K562 (cell line): ENCODE results near the gene DUSP16. TPM values are rescaled to one million over a fixed set of nuclear protein-coding genes. Genes with fewer than 3 reads are reported as not detected.
A peak's percentile ranks its signal among the peaks of the same experiment; 100 is the strongest.

Experiments
- ATAC-seq: fragments of 200-7000 bp; cut with Tn5 transposase; 3 replicates; pipeline ENCODE4 v1.9.1; 2020; ENCODE audit warnings: moderate library complexity
- BruUV-seq: library from RNA; stranded (reverse); fragments of 400-500 nt; replicated peaks from 2 replicates; lab custom pipeline; 2021; lab: Mats Ljungman, UMichigan
- CTCF ChIA-PET: fragments of 300-600 bp; formaldehyde crosslinking; extraction: SDS; loops from one replicate; lab custom pipeline; 2021; ENCODE audit warnings: low intra/inter-chr PET ratio; lab: Yijun Ruan, JAX
- POLR2A ChIA-PET: fragments of 300-600, 350-650 bp; sonication (Branson Sonifier 250); formaldehyde crosslinking; extraction: SDS; loops from one replicate; lab custom pipeline; 2021; ENCODE audit warnings: antibody characterized with exemption, inconsistent platforms; lab: Yijun Ruan, JAX
- DNase-seq, 4 experiments: peaks; one replicate each; pipeline versions ENCODE4 v3.0.0 to v3.0.0-alpha.2; 2011 to 2018; ENCODE audit warnings: low spot score in 3 of 4, mixed read lengths in 3 of 4; ENCODE audit errors: extremely low read depth in 1 of 4
- FAIRE-seq: peaks from 2 replicates; lab custom pipeline; 2011; peaks lifted over from hg19 to GRCh38; lab: Jason Lieb, UNC
- H2AFZ ChIP-seq: 2 replicates; pipeline ENCODE4 v1.6.0; 2011; ENCODE audit warnings: low read depth, low read length, control low read depth, inconsistent platforms
- H3K27ac ChIP-seq: fragments of 200-600 bp; 3 replicates; pipeline ENCODE4 v1.8.0; 2011; ENCODE audit warnings: low read depth, mild to moderate bottlenecking, control low read depth, inconsistent platforms, low read length, moderate library complexity, mixed read lengths; ENCODE audit errors: extremely low read depth
- H3K27me3 ChIP-seq, 2 experiments: fragments of 300-600 bp in 1 of 2; 2 replicates in 1 of 2; 3 replicates in 1 of 2; pipeline versions ENCODE4 v1.6.0 to v1.8.0; 2011; ENCODE audit warnings: inconsistent platforms in 2 of 2, low read length in 2 of 2, mild to moderate bottlenecking in 1 of 2, mixed read lengths in 1 of 2, moderate library complexity in 1 of 2; ENCODE audit not compliant: control insufficient read depth in 2 of 2, insufficient read depth in 2 of 2
- H3K36me3 ChIP-seq: fragments of 300-600 bp; 3 replicates; pipeline ENCODE4 v1.8.0; 2011; ENCODE audit warnings: mild to moderate bottlenecking, low read length, inconsistent platforms; ENCODE audit not compliant: control insufficient read depth, insufficient read depth
- H3K4me1 ChIP-seq, 2 experiments: fragments of 200-600 bp in 1 of 2; replicated peaks in 1 of 2; 2 replicates in 1 of 2; 3 replicates in 1 of 2; pipeline versions ENCODE4 v1.5.1 to v1.8.0; 2011; ENCODE audit warnings: inconsistent platforms in 2 of 2, low read length in 2 of 2, mild to moderate bottlenecking in 1 of 2, mixed read lengths in 1 of 2, moderate library complexity in 1 of 2; ENCODE audit not compliant: control insufficient read depth in 2 of 2, insufficient read depth in 2 of 2
- H3K4me2 ChIP-seq: 2 replicates; pipeline ENCODE4 v1.6.1; 2011; ENCODE audit warnings: low read length, control low read depth, inconsistent platforms, mixed read lengths; ENCODE audit not compliant: insufficient read depth
- H3K4me3 ChIP-seq: fragments of 200-600 bp; sonication (generic), shearing (Covaris generic); 2 replicates; pipeline ENCODE4 v1.5.1; 2016; ENCODE audit warnings: control low read depth, inconsistent platforms
- H3K79me2 ChIP-seq: fragments of 200-600 bp; 3 replicates; pipeline ENCODE4 v1.8.0; 2011; ENCODE audit warnings: low read length, inconsistent platforms; ENCODE audit not compliant: control insufficient read depth, insufficient read depth
- H3K9ac ChIP-seq, 2 experiments: 2 replicates each; pipeline versions ENCODE4 v1.6.0 to v1.6.1; 2011; ENCODE audit warnings: low read depth in 2 of 2, low read length in 2 of 2, control low read depth in 1 of 2, inconsistent platforms in 1 of 2, mild to moderate bottlenecking in 1 of 2, mixed read lengths in 1 of 2; ENCODE audit not compliant: insufficient read depth in 1 of 2
- H3K9me1 ChIP-seq: one replicate; pipeline ENCODE4 v1.6.0; 2011; ENCODE audit warnings: inconsistent platforms, mild to moderate bottlenecking, low read length, moderate library complexity; ENCODE audit not compliant: control insufficient read depth, insufficient read depth
- H3K9me3 ChIP-seq: replicated peaks from 2 replicates; pipeline ENCODE4 v1.5.1; 2011; ENCODE audit warnings: low read depth, low read length, inconsistent platforms; ENCODE audit not compliant: control insufficient read depth, insufficient read depth
- H4K20me1 ChIP-seq: replicated peaks from 2 replicates; pipeline ENCODE4 v1.6.1; 2011; ENCODE audit warnings: low read length, inconsistent platforms, mixed read lengths; ENCODE audit not compliant: control insufficient read depth, insufficient read depth
- ARID2 ChIP-seq: fragments of 450-650 bp; IDR thresholded peaks from 2 replicates; pipeline ENCODE4 v1.6.1; 2017; ENCODE audit warnings: antibody characterized with exemption, mild to moderate bottlenecking
- JUN ChIP-seq, 2 experiments: sonication (generic) in 1 of 2; formaldehyde crosslinking in 1 of 2; IDR thresholded peaks; 2 replicates each; pipeline versions ENCODE4 v1.6.1 to v1.8.0; 2012 to 2022; ENCODE audit warnings: borderline replicate concordance in 2 of 2, mild to moderate bottlenecking in 2 of 2, improper control_type of control experiment in 1 of 2, low read depth in 1 of 2, low read length in 1 of 2, missing genetic modification reagents in 1 of 2
- KDM4B ChIP-seq, 2 experiments: fragments of 450-650 bp in 1 of 2; sonication (generic) in 1 of 2; IDR thresholded peaks; 2 replicates each; pipeline ENCODE4 v1.6.1; 2016 to 2017; ENCODE audit warnings: borderline replicate concordance in 2 of 2, antibody characterized with exemption in 1 of 2, low read depth in 1 of 2, mild to moderate bottlenecking in 1 of 2
- MEIS2 ChIP-seq: fragments of 450-650 bp; IDR thresholded peaks from 2 replicates; pipeline ENCODE4 v1.6.1; 2014; ENCODE audit warnings: mild to moderate bottlenecking; ENCODE audit not compliant: partially characterized antibody
- SAFB2 ChIP-seq: fragments of 200-400 bp; formaldehyde crosslinking; IDR thresholded peaks from 2 replicates; pipeline ENCODE4 v1.6.1; 2018; ENCODE audit warnings: borderline replicate concordance, low read length, low read depth, moderate library complexity; ENCODE audit not compliant: severe bottlenecking
- SMAD2 ChIP-seq: fragments of 150-350 bp; IDR thresholded peaks from 2 replicates; pipeline ENCODE4 v1.6.1; 2014; ENCODE audit warnings: low read depth, mild to moderate bottlenecking, low read length
- ZNF445 ChIP-seq: fragments of 250-450 bp; sonication (Bioruptor Pico); IDR thresholded peaks from 2 replicates; pipeline ENCODE4 v1.4.0; 2020; ENCODE audit warnings: low read depth, mild to moderate bottlenecking, moderate library complexity
- WGBS: fragments of 100-300 bp; shearing (Covaris generic); methylation state at CpG from one replicate; pipeline ENCODE4 v1.1.6; 2016; ENCODE audit warnings: low coverage, mixed read lengths; ENCODE audit not compliant: insufficient coverage; ENCODE audit errors: missing lambda C conversion rate; 5-methylcytosine and 5-hydroxymethylcytosine counted together
- in situ Hi-C: fragments of 300-500 bp; cut with MboI; formaldehyde crosslinking; loops from 4 replicates; pipeline ENCODE4 v1.15.0; 2018; ENCODE audit warnings: inconsistent platforms, mixed read lengths
- intact Hi-C: fragments of 100-400 bp; cut with micrococcal nuclease; formaldehyde crosslinking; loops from 2 replicates; pipeline ENCODE4 v1.14.2; 2022
- polyA plus RNA-seq, 8 experiments: library from polyadenylated mRNA; depleted of rRNA in 4 of 8; stranded (reverse) in 5 of 8; unstranded in 3 of 8; fragments of >200 nt; fragmentation: Nextera tagmentation in 2 of 8; fragmentation: Illumina TruSeq in 1 of 8; extraction: Ambion mirVana in 2 of 8; extraction: Trizol in 1 of 8; gene quantifications; 2 replicates each; pipeline versions ENCODE4 v1.2.1 to v1.2.3, GENCODE V29; 2011 to 2014; ENCODE audit warnings: inconsistent platforms in 1 of 8, missing spikeins in 1 of 8
- total RNA-seq, 7 experiments: library from RNA; depleted of rRNA in 6 of 7; stranded (reverse); fragments of >200 nt in 6 of 7; fragmentation: Illumina TruSeq in 2 of 7; extraction: Trizol in 2 of 7; gene quantifications; 2 replicates each; pipeline versions ENCODE4 v1.2.1 to v1.2.3, GENCODE V29; 2011 to 2021; ENCODE audit warnings: low replicate concordance in 1 of 7
- TF ChIP-seq, protein P1 (sequence below): fragments of 450-650 bp; formaldehyde crosslinking; IDR thresholded peaks from 2 replicates; pipeline ENCODE4 v1.4.0; 2020; ENCODE audit warnings: mild to moderate bottlenecking, mixed read lengths
- TF ChIP-seq, protein P2 (sequence below), 2 experiments: IDR thresholded peaks in 1 of 2; conservative IDR thresholded peaks in 1 of 2; 2 replicates each; pipeline ENCODE4 v1.6.1; 2016; ENCODE audit warnings: low read depth in 2 of 2, mild to moderate bottlenecking in 1 of 2, missing compliant biosample characterization in 1 of 2, missing genetic modification characterization in 1 of 2, moderate library complexity in 1 of 2
- TF ChIP-seq, protein P3 (sequence below): IDR thresholded peaks from 2 replicates; pipeline ENCODE4 v1.6.1; 2016; ENCODE audit warnings: missing genetic modification characterization, missing compliant biosample characterization

Gene DUSP16
- total and polyA plus RNA-seq, 9 of the 15 experiments (the other 6 are each of a cell fraction or from before 2014, with no cell fraction given): 0.70 to 12.3 (median 5.7) TPM

DNA sequence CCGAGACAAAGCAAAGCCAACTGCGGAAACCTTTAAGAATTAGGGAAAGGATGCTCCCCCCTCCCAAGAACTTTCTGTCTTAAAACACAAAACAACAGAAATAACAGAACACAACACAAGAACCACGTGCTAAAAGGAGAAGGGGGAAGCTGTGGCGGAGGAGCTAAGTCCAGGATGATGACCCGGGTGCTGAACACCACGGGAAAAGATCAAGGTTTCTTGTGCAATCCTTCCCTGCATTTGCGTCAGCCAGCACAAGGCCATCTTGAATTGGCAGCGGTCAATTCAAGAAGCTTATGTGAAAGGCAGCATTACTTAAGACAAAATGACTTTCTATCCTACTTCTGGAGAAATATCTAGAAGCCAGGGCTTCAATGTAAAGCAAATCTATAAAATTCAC, 38.0 kb upstream of the DUSP16 start (continued):
- no peak for TF ChIP-seq SMAD2

DNA sequence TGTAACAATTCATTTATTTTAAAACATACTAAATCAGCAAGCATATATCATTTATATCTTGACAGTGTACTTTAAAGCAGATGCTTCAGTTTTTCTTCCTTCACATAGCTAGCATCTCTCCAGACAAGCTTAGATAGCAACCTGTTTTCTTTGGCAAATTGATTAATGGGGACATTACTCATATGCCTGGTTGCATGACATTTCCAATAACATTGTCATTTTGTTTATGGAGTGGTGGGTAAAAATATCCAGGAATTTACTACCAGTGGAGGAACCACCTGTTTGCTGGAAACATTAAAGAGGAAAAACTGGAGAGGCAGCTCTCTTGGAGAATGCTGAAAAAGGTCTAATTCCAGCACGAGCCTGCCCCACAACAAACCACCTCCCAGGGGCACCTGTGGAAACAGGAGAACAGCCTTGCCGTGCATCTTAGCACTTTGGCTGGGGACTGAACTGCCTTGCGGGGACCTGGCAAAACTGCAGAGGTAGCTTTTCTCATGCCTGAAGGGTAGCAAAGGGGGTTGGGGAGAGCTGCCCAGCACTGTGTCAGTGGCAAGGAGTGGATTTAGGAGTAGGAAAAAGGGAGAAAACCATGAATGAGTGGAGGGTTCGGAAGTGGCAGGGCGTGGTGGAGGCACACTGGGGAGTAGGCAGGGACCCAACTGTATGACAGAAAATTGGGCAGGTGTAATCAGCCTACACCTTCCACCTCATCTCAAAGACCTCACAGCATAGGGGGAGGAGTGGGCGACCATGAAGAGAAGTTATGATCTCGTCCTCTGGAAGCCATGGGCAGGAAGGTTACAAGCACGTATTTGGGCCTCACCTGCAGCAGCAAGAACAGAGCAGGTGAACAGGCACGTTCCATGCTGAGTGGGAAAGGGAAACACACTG, 37.3 kb upstream of the DUSP16 start:
- 22% methylated on average over 4 of the region's 9 CpGs for WGBS
- TF ChIP-seq SAFB2: no peak
- TF ChIP-seq MEIS2: peak; percentile 78
- no peak for TF ChIP-seq ARID2
- TF ChIP-seq, protein P1, sequence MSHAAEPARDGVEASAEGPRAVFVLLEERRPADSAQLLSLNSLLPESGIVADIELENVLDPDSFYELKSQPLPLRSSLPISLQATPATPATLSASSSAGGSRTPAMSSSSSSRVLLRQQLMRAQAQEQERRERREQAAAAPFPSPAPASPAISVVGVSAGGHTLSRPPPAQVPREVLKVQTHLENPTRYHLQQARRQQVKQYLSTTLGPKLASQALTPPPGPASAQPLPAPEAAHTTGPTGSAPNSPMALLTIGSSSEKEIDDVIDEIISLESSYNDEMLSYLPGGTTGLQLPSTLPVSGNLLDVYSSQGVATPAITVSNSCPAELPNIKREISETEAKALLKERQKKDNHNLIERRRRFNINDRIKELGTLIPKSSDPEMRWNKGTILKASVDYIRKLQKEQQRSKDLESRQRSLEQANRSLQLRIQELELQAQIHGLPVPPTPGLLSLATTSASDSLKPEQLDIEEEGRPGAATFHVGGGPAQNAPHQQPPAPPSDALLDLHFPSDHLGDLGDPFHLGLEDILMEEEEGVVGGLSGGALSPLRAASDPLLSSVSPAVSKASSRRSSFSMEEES (CRISPR knock-in tag): no peak
- TF ChIP-seq JUN (IDR thresholded peaks at IDR 0.05; ENCODE audit: borderline replicate concordance, low read depth, low read length): no peak
- no peak for TF ChIP-seq JUN (CRISPR knock-in tag; IDR thresholded peaks at IDR 0.05; ENCODE audit: borderline replicate concordance)
- TF ChIP-seq SMAD2: no peak
- no peak for TF ChIP-seq KDM4B (IDR thresholded peaks at IDR 0.05; ENCODE audit: borderline replicate concordance in 2 of 2, low read depth in 1 of 2)
- TF ChIP-seq, protein P2, sequence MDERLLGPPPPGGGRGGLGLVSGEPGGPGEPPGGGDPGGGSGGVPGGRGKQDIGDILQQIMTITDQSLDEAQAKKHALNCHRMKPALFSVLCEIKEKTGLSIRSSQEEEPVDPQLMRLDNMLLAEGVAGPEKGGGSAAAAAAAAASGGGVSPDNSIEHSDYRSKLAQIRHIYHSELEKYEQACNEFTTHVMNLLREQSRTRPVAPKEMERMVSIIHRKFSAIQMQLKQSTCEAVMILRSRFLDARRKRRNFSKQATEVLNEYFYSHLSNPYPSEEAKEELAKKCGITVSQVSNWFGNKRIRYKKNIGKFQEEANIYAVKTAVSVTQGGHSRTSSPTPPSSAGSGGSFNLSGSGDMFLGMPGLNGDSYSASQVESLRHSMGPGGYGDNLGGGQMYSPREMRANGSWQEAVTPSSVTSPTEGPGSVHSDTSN (CRISPR knock-in tag; IDR thresholded peaks at IDR 0.05; ENCODE audit: low read depth): no peak
- TF ChIP-seq, protein P2 (tag; conservative IDR thresholded peaks at IDR 0.05; ENCODE audit: low read depth): peak; percentile 84
- TF ChIP-seq, protein P3, sequence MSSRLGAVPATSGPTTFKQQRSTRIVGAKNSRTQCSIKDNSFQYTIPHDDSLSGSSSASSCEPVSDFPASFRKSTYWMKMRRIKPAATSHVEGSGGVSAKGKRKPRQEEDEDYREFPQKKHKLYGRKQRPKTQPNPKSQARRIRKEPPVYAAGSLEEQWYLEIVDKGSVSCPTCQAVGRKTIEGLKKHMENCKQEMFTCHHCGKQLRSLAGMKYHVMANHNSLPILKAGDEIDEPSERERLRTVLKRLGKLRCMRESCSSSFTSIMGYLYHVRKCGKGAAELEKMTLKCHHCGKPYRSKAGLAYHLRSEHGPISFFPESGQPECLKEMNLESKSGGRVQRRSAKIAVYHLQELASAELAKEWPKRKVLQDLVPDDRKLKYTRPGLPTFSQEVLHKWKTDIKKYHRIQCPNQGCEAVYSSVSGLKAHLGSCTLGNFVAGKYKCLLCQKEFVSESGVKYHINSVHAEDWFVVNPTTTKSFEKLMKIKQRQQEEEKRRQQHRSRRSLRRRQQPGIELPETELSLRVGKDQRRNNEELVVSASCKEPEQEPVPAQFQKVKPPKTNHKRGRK (tag): no peak
- no peak for TF ChIP-seq ZNF445 (CRISPR knock-in tag)
- in situ Hi-C loops: no loop called here
- no peak overlapping the region; the same call in 2 of the 3 replicates for H3K27ac ChIP-seq
- no peak overlapping the region for H3K9ac ChIP-seq
- no TSS peak for BruUV-seq
- no peak for DNase-seq
- no peaks in the 10 kb centered on the region for H3K36me3 ChIP-seq
- H3K9me3 ChIP-seq: no peaks in the 10 kb centered on the region
- intact Hi-C loops: no loop called here
- FAIRE-seq: no peak
- ChIA-PET POLR2A (interaction anchor here (0.9 kb wide), 1 partner anchor 11 kb away, joined by 3 read pairs; the partner anchor contains the start of gene CREBL2), CTCF (no interaction called here)
- no peak overlapping the region for H3K4me3 ChIP-seq
- no peaks in the 10 kb centered on the region for H4K20me1 ChIP-seq
- peak; percentile 37; the same call in 2 of the 3 replicates for ATAC-seq
- H3K79me2 ChIP-seq: no peaks in the 10 kb centered on the region
- peak overlapping the region; percentile 82 for H2AFZ ChIP-seq
- no peak overlapping the region for H3K4me2 ChIP-seq
- H3K27me3 ChIP-seq: no peaks in the 10 kb centered on the region
- H3K4me1 ChIP-seq: no peaks in the 10 kb centered on the region
- H3K9me1 ChIP-seq: no peaks in the 10 kb centered on the region
